ENCODE measurements around the gene TMPRSS6. TPM values are rescaled to one million over a fixed set of nuclear protein-coding genes. Genes with fewer than 3 reads are reported as not detected.

The TMPRSS6 gene
- polyA plus RNA-seq, 3 donors = not detected

GRCh38 chr22:37061611-37062375 lies 47.7 kb downstream of the TMPRSS6 start:
- no peaks in the 10 kb centered on the region for H3K4me1 Mint-ChIP-seq
- no peaks in the 10 kb centered on the region for H3K9me3 ChIP-seq (replicated peaks in 1 of 2; ENCODE audit: control insufficient read depth in 1 of 2, insufficient read depth in 1 of 2, low read length in 2 of 2)
- no peak overlapping the region for H3K4me3 ChIP-seq (replicated peaks in 1 of 3; ENCODE audit: low read depth in 2 of 3, low read length in 3 of 3)
- H3K27ac ChIP-seq (ENCODE audit: low read depth in 1 of 2, low read length in 2 of 2) = no peak overlapping the region
- no peak overlapping the region for H2AFZ ChIP-seq (ENCODE audit: insufficient read depth, low read depth, low read length, poor library complexity, severe bottlenecking)
- no peaks in the 10 kb centered on the region for H3K4me1 ChIP-seq (ENCODE audit: control insufficient read depth in 1 of 2, insufficient read depth in 2 of 2, low read length in 2 of 2)
- H3K4me3 Mint-ChIP-seq = no peak overlapping the region
- no peak overlapping the region for H3K4me2 ChIP-seq (replicated peaks; ENCODE audit: extremely low read depth, low read length, poor library complexity, severe bottlenecking)
- H4K20me1 ChIP-seq (ENCODE audit: insufficient read depth, low read length) = no peaks in the 10 kb centered on the region
- H3K9ac ChIP-seq (ENCODE audit: insufficient read depth, low read length, poor library complexity, severe bottlenecking) = no peak overlapping the region
- H3K79me2 ChIP-seq (ENCODE audit: insufficient read depth, low read length) = no peaks in the 10 kb centered on the region
- WGBS (ENCODE audit: insufficient coverage) = no CpG with 5 or more reads among the region's 10 CpGs
- no peak for DNase-seq
- peaks cover 19 to 33% of the 10 kb centered on the region in 2 donors for H3K36me3 Mint-ChIP-seq
- H3K9me3 Mint-ChIP-seq = no peaks in the 10 kb centered on the region
- no peak for TF ChIP-seq CTCF (IDR thresholded peaks at IDR 0.05)
- intact Hi-C loops (cut with micrococcal nuclease) = no loop called here
- H3K27me3 ChIP-seq (ENCODE audit: control insufficient read depth in 2 of 2, insufficient read depth in 2 of 2, low read length in 2 of 2) = no peaks in the 10 kb centered on the region
- peaks cover 19 to 33% of the 10 kb centered on the region in 2 donors for H3K36me3 ChIP-seq (replicated peaks in 1 of 2; ENCODE audit: control insufficient read depth in 1 of 2, insufficient read depth in 2 of 2, low read length in 2 of 2)
- peaks cover 3 to 6% (median 3%) of the 10 kb centered on the region in 3 donors for H3K27me3 Mint-ChIP-seq (ENCODE audit: low read depth in 3 of 3)
- no peak overlapping the region for H3K27ac Mint-ChIP-seq

GRCh38 chr22:37060801-37061610 lies 48.5 kb downstream of the TMPRSS6 start:
- Mint-ChIP-seq H3K27ac (no peak overlapping the region), H3K4me3 (no peak overlapping the region), H3K27me3 (ENCODE audit: low read depth in 3 of 3) (peaks cover 1 to 8% (median 3%) of the 10 kb centered on the region in 3 donors), H3K9me3 (no peaks in the 10 kb centered on the region), H3K36me3 (peaks cover 27 to 41% of the 10 kb centered on the region in 2 donors), H3K4me1 (no peaks in the 10 kb centered on the region)
- Histone ChIP-seq H2AFZ (ENCODE audit: insufficient read depth, low read depth, low read length, poor library complexity, severe bottlenecking) (no peak overlapping the region), H3K4me1 (ENCODE audit: control insufficient read depth in 1 of 2, insufficient read depth in 2 of 2, low read length in 2 of 2) (no peaks in the 10 kb centered on the region), H4K20me1 (ENCODE audit: insufficient read depth, low read length) (no peaks in the 10 kb centered on the region), H3K9me3 (replicated peaks in 1 of 2; ENCODE audit: control insufficient read depth in 1 of 2, insufficient read depth in 1 of 2, low read length in 2 of 2) (no peaks in the 10 kb centered on the region), H3K79me2 (ENCODE audit: insufficient read depth, low read length) (no peaks in the 10 kb centered on the region), H3K36me3 (replicated peaks in 1 of 2; ENCODE audit: control insufficient read depth in 1 of 2, insufficient read depth in 2 of 2, low read length in 2 of 2) (peaks cover 27 to 41% of the 10 kb centered on the region in 2 donors), H3K9ac (ENCODE audit: insufficient read depth, low read length, poor library complexity, severe bottlenecking) (no peak overlapping the region), H3K4me3 (replicated peaks in 1 of 3; ENCODE audit: low read depth in 2 of 3, low read length in 3 of 3) (no peak overlapping the region), H3K27me3 (ENCODE audit: control insufficient read depth in 2 of 2, insufficient read depth in 2 of 2, low read length in 2 of 2) (no peaks in the 10 kb centered on the region), H3K27ac (ENCODE audit: low read depth in 1 of 2, low read length in 2 of 2) (no peak overlapping the region), H3K4me2 (replicated peaks; ENCODE audit: extremely low read depth, low read length, poor library complexity, severe bottlenecking) (no peak overlapping the region)
- TF ChIP-seq CTCF (IDR thresholded peaks at IDR 0.05) = no peak
- WGBS (ENCODE audit: insufficient coverage) = 90% methylated on average over 19 of the region's 28 CpGs
- no peak for DNase-seq
- intact Hi-C loops (cut with micrococcal nuclease) = no loop called here

Measured in CD14-positive monocyte (primary cell).